HG03442 (cell line): ENCODE measurements around the gene ADAMTSL1.
A peak's percentile ranks its signal among the peaks of the same experiment; 100 is the strongest.

Source experiments
- ATAC-seq: cut with Tn5 transposase; IDR thresholded peaks from one replicate; pipeline ENCODE4 v1.9.1; 2021; ENCODE audit warnings: mild to moderate bottlenecking, moderate library complexity; ENCODE audit not compliant: unreplicated experiment

ADAMTSL1 gene

DNA sequence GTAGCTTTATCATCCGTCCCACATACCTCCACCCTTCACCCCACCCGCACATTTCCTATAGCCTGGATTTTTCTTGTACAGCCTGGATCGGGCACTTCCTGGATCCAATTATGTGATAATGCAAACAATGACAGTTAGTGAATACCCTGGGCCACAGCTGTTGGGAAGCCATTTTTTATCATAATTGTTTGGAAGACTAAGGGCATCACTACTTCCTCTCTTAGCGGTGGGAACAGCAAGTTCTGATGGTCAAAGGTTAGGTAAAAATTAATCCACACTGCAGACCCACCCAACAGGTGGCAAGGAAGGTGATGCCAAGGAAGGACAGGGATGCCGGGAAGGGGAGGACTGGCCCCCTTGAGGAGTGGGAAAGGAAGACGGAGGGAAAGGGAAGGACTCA, 375.3 kb downstream of the ADAMTSL1 start:
- ATAC-seq, result no peak

- no peak for ATAC-seq
These were observed 376.1 kb downstream of the ADAMTSL1 start for GRCh38 chr9:18849890-18850677.

GRCh38 chr9:18851069-18851795, 377.3 kb downstream of the ADAMTSL1 start:
- no peak for ATAC-seq

DNA sequence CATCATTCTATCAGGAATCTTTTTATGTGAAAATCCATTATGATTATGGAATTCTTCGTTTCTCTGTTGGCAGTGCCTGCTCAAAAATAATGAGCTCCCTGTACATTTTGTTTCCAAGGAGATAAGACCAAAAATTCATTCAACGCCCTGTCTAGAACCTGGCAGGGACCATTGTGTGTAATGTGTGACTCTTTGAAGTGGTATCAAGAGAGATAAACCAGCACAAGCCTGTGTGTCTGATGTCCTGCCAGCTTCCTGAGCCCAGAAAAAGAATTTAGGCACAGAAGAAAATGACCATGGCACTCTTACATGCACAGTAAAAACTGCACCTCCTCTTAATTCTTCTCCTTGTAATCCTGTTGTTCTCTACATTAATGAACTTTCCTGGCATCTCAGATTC, 381.7 kb downstream of the ADAMTSL1 start:
- ATAC-seq, result no peak

GRCh38 chr9:18857334-18857733, 383.4 kb downstream of the ADAMTSL1 start:
- no peak for ATAC-seq

DNA sequence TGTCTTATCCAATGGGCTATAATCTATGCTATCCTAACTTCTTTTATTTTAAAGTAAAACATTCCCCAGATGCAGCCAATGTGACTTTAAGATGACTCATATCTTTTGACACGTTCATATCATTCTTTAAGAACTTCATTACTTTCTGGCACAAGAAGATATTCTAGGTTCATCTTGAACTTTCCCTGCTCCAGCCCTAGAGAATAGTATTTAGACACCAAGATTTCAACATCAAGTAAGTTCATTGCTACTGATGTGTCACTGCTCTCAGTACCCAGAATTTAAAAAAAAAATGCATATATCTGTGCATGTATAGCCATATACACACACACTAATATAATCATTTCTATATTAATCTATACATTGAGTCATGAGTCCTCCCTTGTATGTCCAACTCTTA, 383.8 kb downstream of the ADAMTSL1 start:
- ATAC-seq, result no peak

DNA sequence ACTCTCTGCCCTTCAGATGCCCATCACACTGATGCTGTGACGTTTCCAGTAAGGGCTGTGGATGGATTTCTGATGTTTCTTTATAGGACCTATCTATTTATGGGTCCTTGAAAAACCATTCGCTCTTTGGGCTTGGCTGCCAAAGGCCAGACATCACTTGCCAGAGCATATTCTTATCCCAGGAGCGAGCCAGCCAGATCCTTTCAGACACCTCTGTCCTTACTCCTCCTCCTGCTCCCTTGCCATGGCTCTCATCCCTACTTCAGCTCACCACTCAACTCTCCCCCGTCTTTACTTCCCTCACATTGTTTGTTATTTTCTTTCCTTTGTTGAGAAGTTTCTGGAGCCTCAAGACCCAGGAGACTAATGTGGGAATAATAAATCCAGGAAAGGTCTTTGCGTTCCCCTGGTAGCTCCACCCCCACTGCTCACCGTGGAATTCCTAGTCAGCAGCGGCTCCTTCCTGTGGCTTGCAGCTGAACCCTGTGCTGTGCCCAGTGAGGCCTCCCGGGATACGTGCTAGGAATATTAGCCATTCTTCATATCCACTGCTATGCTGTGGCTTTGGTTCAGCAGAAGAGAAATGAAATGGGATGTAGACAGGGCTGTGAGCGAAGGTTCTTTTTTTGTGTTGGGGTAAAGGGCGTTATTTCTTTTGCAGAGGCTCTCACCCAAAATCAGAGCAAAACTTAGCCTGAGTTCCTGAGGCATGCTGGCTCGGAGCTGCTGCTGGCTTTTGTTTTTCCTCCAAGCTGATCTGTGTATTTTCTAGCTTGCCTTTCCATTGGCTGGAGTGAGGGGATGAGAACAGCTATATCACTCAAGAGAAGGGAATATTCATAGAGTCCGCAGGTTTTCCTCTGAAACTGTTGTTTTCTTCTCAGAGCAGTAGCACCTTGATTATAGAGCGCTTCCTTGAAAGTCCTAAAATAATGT, 387.9 kb downstream of the ADAMTSL1 start:
- no peak for ATAC-seq

GRCh38 chr9:18863791-18864190, 389.8 kb downstream of the ADAMTSL1 start:
- no peak for ATAC-seq

GRCh38 chr9:18864516-18864915, 390.6 kb downstream of the ADAMTSL1 start:
- ATAC-seq, result no peak

GRCh38 chr9:18865542-18865941, 391.6 kb downstream of the ADAMTSL1 start:
- no peak for ATAC-seq

- no peak for ATAC-seq
These were observed 392.3 kb downstream of the ADAMTSL1 start for GRCh38 chr9:18866121-18866831.

DNA sequence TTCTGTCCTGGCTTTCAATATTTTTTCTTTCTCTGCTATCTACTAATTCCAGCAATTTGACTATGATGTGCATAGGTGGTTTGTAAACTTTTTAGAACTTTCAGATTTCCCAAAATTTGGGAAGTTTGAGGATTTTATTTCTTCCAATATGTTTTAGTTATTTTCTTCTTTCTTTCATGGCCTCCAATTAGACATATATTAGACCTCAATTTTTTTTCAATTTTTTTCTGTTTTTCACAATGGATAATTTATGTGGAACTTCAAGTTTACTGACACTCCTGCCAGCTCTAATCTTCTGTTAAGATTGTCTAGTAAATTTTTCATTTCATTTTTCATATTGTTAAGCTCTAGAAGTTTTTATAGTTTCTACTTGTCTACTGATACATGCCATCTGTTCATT, 395.8 kb downstream of the ADAMTSL1 start:
- no peak for ATAC-seq

- no peak for ATAC-seq
These were observed 400.1 kb downstream of the ADAMTSL1 start for GRCh38 chr9:18874069-18874468.

DNA sequence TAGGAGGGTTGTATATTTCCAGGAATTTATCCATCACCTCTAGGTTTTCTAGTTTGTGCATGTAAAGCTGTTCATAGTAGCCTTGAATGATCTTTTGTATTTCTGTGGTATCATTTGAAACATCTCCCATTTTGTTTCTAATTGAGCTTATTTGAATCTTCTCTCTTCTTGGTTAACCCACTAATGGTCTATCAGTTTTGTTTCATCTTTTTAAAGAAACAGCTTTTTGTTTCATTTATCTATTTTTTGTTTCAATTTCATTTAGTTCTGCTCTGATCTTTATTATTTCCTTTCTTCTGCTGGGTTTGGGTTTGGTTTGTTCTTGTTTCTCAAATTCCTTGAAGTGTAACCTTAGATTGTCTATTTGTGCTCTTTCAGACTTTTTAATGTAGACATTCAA, 401.0 kb downstream of the ADAMTSL1 start:
- peak; percentile 38 for ATAC-seq

DNA sequence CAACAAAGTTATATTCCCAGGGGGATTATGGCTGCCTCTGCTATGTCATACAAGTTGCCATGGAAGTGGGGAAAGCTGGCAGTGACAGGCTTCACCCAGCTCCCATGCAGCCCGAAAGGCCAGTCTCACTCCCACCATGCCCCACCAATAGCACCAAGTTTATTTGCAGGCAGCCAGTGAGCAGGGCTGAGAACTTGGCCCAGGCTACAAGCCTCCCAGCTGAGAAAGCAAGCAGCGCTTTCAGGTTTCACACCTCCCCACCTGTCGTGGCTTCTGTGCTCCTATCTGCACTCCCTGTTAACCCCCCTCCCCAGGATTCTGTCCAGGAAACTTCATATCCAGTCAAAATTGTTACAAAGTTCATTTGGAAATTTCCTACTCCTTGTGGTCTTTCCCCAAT, 404.0 kb downstream of the ADAMTSL1 start:
- ATAC-seq, result no peak

GRCh38 chr9:18881758-18882157, 407.8 kb downstream of the ADAMTSL1 start:
- ATAC-seq, result no peak

DNA sequence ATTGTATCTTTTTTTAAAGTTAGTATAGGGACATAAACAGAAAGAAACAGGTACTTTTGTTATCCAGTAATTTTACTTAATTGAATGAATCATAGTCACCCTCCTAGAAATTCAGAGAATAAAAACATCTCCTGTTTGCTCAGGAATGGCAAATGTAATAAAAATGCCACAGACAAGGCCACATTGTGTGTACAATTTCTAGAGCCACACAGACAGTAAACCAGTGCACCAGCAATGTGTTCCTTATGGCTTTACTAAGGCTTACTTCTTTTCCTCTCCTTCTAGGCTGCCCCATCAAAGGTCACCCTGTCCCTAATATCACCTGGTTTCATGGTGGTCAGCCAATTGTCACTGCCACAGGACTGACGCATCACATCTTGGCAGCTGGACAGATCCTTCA, 413.6 kb downstream of the ADAMTSL1 start:
- no peak for ATAC-seq

DNA sequence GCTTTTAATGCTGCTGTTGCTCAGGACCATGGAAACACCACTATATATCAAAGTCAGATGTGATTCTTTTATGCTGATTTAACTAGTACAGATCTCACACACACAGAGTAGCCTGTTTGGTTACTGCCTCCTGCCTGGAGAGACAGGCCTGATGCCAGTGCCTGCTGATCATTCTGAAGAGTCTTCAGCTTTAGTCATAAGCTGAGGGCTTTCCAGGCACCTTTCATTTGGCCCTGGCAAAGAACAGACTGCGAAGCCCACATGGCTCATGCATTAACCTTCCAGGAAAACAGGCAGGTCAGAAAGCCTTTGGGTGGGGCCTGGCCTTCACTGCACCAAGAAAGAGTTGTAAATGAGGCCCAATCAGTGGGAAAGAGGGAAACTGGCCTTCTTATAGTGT, 414.3 kb downstream of the ADAMTSL1 start:
- ATAC-seq, result no peak

DNA sequence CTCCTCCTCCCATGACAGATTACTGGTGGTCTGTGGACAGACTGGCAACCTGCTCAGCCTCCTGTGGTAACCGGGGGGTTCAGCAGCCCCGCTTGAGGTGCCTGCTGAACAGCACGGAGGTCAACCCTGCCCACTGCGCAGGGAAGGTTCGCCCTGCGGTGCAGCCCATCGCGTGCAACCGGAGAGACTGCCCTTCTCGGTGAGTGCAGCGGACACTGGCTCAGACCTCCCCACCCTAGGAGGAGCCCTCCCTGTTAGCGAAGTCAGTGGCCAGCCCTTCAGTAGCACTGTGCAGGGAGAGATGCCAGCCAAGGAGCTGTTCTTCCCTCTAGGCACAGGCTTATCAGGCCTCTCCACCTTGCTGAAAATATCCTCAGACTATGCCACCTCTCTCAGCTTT, 415.6 kb downstream of the ADAMTSL1 start:
- no peak for ATAC-seq

DNA sequence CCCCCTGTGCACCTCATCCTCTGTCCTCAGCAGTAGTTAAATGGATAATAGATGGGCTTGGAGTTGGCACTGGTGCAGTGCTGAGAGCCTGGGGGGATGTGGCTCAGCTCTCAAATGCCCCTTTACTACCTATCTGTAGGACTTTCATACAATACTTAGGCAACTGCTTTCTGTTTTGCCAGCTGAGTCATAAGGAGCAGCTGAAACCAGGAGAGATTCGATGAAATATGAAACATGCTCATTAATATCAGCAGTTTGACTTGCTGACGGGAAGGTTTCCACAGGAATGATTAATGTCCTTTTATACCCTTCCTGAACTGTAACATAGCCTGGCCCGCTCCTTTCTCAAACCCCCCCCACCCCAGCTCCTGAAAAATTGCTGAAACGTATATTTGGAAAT, 416.4 kb downstream of the ADAMTSL1 start:
- ATAC-seq, result peak; percentile 66
